ENCODE measurements around the gene KLHL34.

GRCh38 chrX:21658746-21659145 is 616 bp upstream of the KLHL34 start:
- TF ChIP-seq CTCF (IDR thresholded peaks at IDR 0.05) = no peak
- TF ChIP-seq EP300 (IDR thresholded peaks at IDR 0.05) = no peak
- TF ChIP-seq POLR2A (IDR thresholded peaks at IDR 0.05) = no peak
